Non-pigmented ciliary epithelial cell (primary cell): ENCODE results near the gene NLRX1.
"Not testable (repeated sequence)": the region's sequence is repeated elsewhere in the genome, so short reads cannot be mapped to it uniquely, and the experiment has no call there.

Experiments
- DNase-seq: peaks from one replicate; pipeline ENCODE4 v3.0.0-alpha.2; 2010; ENCODE audit warnings: low read depth

NLRX1 gene

GRCh38 chr11:119207415-119207960 is 39.0 kb downstream of the NLRX1 start:
- DNase-seq, result no peak

GRCh38 chr11:119209186-119209585 is 40.7 kb downstream of the NLRX1 start:
- no peak for DNase-seq

DNA sequence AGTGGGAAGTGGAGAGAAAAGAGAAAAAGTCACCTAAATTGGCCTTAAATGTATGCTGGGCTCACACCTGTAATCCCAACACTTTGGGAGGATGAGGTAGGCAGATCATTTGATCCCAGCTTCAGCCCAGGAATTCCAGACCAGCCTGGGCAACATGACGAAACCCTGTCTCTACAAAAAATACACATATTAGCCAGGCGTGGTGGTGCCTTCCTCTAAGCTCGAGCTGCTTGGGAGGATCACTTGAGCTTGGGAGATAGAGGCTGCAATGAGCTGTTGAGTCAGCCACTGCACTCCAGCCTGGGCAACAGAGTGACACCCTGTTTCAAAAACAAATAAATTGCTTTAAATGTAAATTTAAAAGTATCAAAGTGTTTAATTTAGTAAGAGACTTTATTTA is 41.5 kb downstream of the NLRX1 start:
- DNase-seq, result no peak

DNA sequence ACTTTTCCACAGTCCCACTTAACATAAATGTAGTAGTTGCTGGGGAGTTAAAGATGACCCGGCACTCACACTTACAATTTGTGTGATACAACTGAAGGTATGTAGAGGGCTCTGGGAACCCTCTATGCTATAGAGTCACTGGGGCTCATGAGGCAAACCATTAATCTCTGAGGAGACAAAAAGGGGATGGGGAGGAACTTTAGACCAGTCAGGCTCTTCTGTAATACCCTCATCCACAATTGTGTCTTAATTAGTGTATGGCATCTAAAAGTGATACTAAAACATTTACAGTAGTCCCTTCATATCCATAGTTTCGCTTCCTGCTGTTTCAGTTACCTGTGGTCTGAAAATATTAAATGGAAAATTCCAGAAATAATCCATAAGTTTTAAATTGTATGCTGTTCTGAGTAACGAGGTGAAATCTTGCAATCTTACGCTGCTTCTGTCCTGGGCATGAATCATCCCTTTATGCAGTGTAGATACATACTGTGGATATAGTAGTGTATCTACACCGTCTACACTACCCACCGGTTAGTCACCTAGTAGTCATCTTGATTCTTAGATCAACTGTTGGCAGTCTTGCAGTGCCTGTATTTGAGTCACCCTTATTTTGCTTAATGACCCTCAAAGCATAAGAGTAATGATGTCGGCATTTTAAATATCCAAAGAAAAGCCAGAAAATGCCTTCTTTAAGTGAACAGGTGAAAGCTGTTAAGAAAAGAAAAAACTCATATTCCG is 49.8 kb downstream of the NLRX1 start:
- DNase-seq, result peak; percentile 92

DNA sequence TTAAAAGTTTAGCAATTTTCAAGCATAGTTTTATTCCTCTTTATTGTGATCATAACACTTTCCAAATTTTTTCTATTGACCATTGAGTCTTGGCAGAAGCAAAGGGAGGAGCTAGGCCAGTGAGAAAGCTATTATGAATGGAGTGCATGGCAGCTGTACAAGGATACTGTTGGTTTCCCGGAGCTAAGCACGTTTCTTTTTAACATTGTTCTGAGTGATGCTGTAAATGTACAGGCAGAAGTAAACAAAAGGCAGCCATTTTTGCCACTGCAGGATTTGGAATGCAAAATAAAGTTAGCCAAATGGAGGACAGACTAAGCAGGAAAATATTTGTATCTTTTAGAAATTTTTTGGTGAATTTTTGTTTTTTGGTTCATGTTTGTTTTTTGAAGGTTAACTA is 53.8 kb downstream of the NLRX1 start:
- no peak for DNase-seq

GRCh38 chr11:119222891-119223290 is 54.4 kb downstream of the NLRX1 start:
- DNase-seq, result no peak

DNA sequence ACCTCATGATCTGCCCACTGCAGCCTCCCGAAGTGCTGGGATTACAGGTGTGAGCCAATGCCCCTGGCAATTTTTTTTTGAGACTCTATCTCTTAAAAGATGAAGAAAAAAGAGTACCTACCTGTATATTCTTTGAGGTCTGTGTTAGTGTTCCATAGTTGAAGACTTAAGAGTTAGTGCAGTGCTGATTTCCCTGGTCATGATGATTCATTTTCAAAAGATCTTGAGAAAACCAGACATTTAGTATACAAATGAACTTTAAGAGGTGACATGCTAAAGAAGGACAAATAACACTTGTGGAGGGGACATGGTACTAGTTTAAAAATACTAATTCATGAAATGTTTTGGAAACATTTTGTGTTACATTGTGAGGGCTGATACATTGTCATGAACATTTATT is 55.3 kb downstream of the NLRX1 start:
- DNase-seq, result no peak

GRCh38 chr11:119228535-119229287 is 60.2 kb downstream of the NLRX1 start:
- not testable (repeated sequence) for DNase-seq

GRCh38 chr11:119229288-119229672 is 60.8 kb downstream of the NLRX1 start:
- DNase-seq, result no peak

DNA sequence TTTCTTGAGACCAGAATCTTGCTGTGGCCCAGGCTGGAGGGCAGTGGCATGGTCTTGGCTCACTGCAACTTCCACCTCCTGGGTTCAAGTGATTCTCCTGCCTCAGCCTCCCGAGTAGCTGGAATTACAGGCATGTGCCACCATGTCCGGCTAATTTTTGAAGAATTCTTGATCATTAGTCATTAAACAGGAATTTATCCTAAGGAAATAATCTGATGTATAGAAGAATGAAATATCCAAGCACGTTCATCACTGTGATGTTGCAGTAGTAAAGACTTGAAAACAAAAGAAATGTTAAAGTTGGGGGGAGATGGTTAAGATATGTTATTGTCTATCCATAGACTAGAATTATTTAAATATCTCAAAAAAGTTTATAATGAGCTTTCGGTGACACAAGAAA is 61.2 kb downstream of the NLRX1 start:
- DNase-seq, result no peak
